HG03469 (cell line): ENCODE data around the gene DBR1.

Experiments used
- ATAC-seq: cut with Tn5 transposase; IDR thresholded peaks from one replicate; pipeline ENCODE4 v1.9.1; 2021; ENCODE audit warnings: mild to moderate bottlenecking, moderate library complexity, moderate number of reproducible peaks; ENCODE audit not compliant: unreplicated experiment

DBR1 gene

DNA sequence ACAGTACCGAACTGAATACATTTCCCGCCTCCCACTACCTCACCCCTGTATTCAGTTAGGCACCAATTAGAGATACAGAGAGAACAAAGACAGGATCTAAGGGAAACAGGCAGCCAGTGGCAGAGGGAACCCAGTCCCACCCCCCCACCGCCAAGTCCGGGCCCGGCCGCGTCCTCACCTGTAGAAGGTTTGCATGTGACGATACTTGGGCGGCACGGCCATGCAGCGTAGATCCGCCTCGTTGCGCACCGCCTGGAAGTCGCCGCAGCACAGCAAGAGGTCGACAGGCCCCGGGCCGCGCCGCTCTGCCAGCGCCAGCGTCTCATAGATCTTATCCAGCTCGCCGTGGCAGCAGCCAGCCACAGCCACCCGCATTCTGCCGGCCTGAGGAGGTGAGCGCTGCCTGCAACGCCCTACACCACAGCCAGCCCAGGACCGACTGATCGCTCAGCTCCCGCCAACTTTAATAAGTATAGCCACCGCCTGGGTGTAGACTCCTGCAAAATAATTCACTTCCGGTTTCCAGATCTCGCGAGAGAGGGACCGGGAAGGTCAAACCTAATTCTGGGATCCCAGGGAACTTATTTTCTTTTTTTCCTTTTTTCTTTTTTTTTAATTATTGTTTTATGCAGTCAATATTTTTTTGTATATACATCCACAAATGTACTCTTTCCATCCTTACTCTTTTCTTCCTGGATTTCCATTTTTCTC lies at the start of gene DBR1:
TSS of gene DBR1 (minus strand) at position 501 of the 711 bp plus-strand sequence. CDS start at position 375, 126 bp downstream.
- ATAC-seq, result peak; percentile 70

GRCh38 chr3:138222942-138223287 lies 48.2 kb upstream of the DBR1 start:
- ATAC-seq, result no peak

DNA sequence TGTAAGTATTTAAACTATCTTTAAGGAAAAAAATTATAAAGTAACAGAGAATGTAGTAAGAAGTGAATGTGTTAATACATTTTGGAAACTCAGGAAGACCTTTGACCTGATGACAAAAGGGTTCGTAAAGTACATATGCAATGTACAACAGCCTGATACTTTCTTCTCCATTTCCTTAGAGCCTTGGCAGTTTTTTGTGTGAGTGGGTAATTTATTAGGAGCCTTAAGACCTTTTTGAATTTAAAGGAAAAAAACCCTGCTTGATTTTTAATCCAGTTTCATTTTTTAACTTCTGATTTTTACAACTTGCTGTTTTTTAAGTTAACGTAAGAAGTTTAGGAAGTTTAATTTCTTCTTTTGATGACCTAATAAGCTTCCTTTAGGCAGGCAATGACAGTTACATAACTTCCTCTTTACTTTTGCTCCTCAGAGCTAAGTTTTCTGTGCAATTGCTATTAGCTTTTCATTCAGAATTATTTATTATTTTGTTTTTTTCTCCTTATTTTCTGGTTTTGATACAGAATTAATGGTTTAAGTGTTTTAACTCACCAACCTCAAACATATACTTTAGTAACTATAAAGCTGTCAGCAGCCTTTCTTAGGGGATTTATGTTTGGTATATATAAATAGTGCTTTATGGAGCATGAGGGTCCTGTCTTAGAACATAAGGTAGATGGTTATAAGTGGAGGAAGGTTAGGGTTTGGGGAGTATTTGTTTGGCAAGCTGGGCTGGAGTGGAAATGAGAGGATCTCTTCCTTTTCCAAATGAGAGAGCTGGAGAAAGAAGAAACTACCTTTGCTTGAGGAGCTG lies 47.6 kb upstream of the DBR1 start:
- ATAC-seq, result no peak

- ATAC-seq, result no peak
Observed at GRCh38 chr3:138220788-138221187, 46.1 kb upstream of the DBR1 start.

DNA sequence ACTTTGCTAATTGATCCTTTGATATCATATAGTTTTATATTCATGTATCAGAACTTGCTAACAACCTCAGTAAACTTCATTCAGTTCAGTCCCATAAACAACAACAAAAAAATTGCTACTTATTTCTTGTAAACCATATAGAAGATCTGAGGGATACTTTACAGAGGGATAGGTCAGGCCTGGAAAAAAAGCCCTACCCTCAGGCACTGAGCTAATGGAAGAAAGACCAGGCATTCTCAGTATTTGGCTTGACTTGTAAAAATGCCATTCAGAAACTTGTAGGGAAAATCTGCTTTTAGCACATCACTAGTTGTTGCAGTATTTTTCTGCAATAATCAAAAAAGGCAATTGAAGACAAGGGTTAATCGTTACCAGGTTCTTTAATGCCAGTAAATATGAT lies 45.5 kb upstream of the DBR1 start:
- ATAC-seq, result no peak

DNA sequence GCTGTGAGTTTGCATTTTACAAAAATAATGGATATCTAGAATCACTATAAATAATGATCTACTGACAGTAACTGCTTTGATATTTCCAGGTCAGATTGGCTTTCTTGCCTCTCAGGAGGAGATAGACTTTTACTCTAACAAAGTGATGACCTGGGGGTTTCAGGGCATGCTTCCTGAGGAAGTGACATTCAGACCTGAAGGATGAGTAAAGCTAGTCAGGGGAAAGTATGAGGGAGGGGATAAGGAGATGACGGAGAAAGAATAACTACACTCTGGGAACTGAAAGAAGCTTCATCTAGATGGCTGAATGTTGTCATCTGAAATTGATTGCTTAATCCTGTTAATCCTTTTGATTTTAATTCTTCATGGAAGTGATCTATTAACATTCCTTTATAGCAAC lies 44.5 kb upstream of the DBR1 start:
- no peak for ATAC-seq

DNA sequence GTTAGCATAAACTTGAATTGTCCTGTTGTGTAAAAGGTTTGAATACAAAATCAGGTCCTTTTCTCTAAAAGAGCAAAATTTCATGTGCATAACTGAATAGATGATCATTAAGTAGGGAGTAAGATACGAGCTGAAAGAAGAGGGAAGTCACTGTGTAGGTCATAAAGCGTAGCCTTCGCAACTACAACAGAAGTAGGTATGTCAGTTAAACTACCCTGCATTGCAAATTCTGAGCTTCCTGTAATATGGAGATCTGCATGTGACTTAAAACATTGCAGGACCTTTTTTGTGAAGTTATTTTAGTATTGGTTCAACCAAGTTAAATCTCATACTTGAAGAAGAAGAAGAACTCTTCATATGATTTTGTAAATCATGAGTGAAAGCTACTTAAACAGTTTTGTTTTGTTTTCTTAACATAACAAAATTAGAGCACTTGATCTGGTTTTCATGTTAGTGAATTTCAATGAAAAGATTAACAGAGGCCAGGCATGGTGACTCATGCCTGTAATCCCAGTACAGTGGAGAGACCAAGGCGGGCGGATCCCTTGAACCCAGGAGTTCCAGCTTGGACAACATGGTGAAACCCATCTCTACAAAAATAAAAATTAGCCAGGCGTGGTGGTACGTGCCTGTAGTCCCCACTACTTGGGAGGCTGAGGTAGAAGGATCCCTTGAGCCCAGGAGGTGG lies 38.8 kb upstream of the DBR1 start:
- ATAC-seq, result no peak

GRCh38 chr3:138210528-138210927 lies 35.8 kb upstream of the DBR1 start:
- no peak for ATAC-seq

- ATAC-seq, result no peak
Observed at GRCh38 chr3:138206196-138206595, 31.5 kb upstream of the DBR1 start.

- ATAC-seq, result no peak
Observed at GRCh38 chr3:138205527-138205926, 30.8 kb upstream of the DBR1 start.

GRCh38 chr3:138203938-138204337 lies 29.2 kb upstream of the DBR1 start:
- ATAC-seq, result no peak

DNA sequence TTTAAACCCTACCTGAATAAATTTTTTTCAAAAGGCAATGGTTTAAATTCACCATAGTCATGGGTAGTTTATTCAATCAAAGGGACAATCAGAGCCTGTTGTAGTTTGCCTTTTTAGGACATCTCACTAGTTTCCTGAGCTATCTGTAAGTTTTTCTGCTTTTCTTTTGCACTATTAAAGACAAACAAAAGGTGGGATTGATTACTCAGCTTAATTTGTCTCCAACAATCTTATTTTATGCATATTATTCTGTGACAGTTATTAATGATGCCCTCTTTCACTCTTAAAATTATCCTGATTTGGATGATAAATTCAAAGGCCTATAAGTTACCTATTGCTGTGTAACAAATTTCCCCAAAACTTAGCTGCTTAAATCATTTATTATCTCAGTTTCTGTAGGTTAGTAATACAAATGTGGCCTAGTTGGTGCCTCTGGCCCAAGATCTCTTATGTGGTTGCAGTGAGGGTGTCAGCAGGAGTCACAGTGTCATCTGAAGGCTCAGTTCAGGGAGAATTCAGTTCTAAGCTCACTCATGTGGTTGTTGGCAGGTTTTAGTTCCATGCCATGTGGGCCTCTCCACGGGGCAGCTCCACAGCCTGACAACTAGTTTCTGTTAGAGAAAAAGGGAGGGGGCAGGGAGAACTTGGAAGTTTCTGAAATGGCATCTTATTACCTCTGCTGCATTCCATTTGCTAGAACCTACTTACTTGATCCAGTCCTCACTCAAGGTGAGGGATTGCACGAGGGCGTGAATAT lies 28.4 kb upstream of the DBR1 start:
- ATAC-seq, result no peak

GRCh38 chr3:138200424-138200823 lies 25.7 kb upstream of the DBR1 start:
- no peak for ATAC-seq

- ATAC-seq, result no peak
Observed at GRCh38 chr3:138199851-138200250, 25.1 kb upstream of the DBR1 start.

DNA sequence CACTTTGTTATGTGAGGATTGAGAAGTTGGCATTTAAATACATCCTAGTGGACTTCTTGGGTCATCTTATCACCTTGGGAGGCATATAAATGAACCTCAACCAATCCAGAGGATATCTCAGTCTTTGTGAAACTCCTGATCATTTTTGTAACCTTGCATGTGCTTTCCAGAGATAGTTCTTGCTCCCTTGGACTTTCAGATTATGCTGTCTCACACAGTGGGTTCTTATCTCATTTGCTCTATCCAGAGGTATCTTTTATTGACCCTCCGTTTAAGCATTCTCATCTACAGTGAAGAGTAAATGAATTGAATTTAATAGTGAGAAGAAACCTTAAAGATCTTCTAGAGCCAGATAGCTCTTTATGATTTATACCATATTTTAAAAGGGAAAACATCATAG lies 22.8 kb upstream of the DBR1 start:
- no peak for ATAC-seq

DNA sequence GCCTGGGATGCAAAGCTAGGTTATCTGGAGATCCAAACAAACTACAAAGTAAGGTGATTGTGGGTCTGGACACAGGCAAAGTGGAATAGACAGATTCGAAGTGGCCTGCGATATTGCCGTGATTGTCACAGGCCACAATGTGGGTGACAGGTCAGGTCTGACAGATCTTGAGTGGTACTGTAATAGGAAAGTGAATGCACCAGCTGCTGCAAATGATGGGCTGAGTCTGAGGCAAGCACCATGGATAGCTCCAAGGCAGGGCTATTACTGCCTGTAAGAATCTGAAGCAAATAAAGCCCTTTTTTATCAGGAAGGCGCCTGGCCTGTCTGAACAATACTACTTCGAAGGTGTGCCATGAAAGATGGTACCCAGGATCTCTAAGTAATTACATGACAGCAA lies 22.3 kb upstream of the DBR1 start:
- ATAC-seq, result no peak

GRCh38 chr3:138196023-138196422 lies 21.3 kb upstream of the DBR1 start:
- no peak for ATAC-seq

DNA sequence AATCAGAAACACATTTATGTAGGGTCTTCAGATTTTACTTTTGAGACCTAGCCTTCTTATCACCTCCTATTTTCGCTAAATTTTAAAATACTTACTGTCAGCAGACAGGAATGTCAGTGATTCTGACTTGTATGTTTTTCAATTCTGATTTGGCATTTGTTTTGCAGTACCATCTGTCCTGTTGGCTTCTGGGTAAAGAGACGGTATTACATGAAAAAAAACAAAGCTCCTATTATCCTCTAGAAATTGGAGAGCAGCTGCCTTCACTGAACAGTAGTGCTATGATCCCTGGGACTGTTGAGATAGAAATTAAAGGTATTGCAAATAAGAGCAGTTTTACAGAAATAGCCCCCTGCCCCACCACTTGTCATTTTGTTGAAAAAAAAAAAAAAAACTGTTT lies 20.8 kb upstream of the DBR1 start:
- no peak for ATAC-seq

DNA sequence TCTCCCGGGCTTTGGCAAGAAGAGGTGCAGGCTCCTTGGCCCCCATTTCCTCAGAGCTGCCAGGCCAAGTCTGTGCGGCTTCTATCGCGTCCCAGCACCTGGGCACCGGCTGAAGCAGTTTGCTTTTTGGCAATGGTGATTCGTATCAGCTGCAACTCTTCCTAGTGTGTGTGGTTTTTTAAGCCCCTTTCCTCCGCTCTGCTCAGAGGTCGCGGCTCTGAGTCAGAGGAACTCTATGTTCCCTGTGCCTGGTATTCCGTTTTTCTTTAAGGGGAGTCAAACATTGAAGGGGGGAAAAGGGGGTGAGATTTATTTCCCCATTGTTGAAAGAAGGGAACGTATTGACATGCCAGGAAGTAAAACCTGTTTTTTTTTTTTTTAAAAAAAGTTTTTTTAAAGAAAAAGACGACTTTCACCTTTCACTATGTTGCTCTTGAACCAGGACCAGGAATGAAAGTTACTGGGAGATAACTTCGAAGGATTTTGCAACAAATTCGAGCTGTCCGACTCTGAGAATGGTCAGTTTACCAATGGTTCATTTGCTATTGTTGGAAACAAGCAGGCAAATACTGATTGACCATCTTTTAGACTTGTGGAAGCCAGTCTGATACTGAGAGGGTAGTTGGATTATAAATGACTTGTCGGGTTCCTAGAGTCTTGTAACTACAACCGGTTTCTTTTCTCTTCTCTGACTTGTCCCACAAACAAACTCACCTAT lies 13.5 kb upstream of the DBR1 start:
- ATAC-seq, result peak; percentile 20

- peak; percentile 11 for ATAC-seq
Observed at GRCh38 chr3:138187296-138188012, 12.7 kb upstream of the DBR1 start, which contains the start of gene ARMC8. ARMC8 (plus strand) TSS chr3:138187301; CDS start chr3:138187555, 254 bp downstream.
